GM18873 (cell line): ENCODE results near the gene SOX8.

Source experiments
- ATAC-seq: cut with Tn5 transposase; IDR thresholded peaks from one replicate; pipeline ENCODE4 v1.9.1; 2021; ENCODE audit warnings: mild to moderate bottlenecking, moderate library complexity, moderate number of reproducible peaks; ENCODE audit not compliant: unreplicated experiment, low FRiP score

The SOX8 gene

GRCh38 chr16:985646-986400, 4.3 kb downstream of the SOX8 start:
- ATAC-seq, result no peak

- no peak for ATAC-seq
Measured at GRCh38 chr16:986411-986810, 4.8 kb downstream of the SOX8 start.

DNA sequence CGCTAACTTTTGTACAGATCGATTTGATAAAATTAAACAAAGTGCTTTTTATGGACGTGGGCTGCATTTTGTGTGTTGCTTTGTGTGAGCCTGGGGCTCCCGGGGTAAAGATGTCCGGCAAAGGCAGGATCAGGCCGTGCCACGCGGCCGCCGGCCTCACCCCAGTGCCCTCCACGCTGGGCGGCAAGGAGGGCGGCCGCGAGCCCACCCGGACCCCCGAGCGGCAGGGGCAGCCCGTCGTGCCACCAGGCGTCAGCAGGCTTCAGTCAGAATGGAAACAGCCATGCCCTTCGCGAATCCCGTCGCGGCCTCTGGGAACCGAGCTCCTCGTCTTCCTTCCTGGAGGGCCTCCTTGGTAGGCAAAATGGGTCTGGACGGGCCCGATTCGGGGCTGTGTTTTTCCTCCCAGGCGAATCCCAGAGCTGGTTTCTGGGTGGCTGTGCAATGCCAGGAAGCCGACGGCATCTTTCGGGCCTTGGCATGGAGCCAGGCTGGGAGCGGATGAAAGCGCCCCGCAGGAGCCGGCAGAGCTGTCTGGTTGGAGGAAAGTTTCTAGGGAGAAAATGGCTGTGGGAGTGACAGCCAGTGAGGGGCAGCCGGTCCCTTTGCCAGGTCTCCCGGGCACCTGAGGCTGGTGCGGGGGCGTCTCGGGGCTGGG, 5.5 kb downstream of the SOX8 start:
- no peak for ATAC-seq

DNA sequence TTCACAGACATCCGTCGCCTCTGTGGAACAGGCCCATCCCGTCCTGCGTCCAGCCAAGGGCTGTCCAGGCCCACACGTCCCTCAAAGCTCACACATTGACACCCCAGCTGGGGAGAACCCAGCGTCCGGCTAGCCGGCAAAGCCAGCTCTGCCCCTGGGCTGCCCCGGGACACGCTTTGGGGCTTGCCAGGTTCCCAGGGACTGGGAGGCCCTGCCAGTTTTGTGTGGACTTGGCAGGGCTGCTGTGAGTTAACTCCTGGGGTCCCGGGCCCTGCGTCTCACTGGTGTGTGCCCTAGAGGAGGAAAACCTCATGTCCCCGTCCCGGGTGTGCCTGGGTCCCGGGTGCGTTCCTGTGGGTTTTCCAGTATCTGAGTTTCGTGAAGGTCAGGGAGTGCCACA, 6.3 kb downstream of the SOX8 start:
- ATAC-seq, result no peak

- ATAC-seq, result no peak
Measured at GRCh38 chr16:988471-989353, 7.1 kb downstream of the SOX8 start.

- ATAC-seq, result no peak
Measured at GRCh38 chr16:989354-989814, 7.8 kb downstream of the SOX8 start.

DNA sequence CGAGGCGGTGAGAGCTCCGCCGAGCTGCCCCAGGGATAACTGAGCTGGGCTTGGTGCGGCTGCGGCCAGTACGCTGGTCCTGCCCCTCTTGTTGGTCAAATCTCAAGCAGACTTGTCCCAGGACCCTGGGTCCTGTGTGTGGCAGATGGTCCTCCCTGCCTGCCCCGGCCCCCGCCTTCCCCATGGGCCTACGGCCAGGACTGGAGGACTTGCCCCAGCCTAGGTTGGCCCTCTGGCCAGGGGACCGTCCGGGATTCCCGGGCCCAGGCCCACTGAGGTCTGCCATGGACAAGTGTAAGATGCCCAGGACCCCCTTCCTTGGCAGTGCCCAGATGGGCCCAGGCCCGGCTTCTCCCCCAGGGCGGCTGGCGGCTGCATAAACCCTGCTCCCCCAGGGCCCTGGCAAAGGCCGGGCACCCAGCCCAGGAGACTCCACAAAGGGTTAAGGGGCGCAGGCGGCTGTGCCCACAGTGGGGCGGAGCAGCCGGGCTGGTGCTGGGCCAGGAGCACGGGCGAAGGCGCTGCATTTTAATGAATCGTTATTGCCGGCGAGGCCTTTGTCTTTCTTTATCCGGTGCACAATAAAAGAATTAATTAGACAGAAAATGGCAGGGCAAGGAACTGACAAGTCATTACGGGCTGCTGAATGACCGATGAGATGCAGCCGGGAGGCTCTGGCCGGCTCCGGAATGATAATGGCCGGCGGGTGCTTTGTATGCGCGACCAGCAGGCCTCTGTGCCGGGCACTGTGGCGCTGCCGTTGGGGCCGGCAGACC, 9.1 kb downstream of the SOX8 start:
- no peak for ATAC-seq

GRCh38 chr16:991345-991744, 9.8 kb downstream of the SOX8 start:
- no peak for ATAC-seq

GRCh38 chr16:991773-992172, 10.2 kb downstream of the SOX8 start:
- no peak for ATAC-seq

GRCh38 chr16:993731-994130, 12.2 kb downstream of the SOX8 start:
- no peak for ATAC-seq

- ATAC-seq, result no peak
Measured at GRCh38 chr16:995087-995486, 13.5 kb downstream of the SOX8 start.

GRCh38 chr16:995783-996182, 14.2 kb downstream of the SOX8 start:
- ATAC-seq, result no peak

- ATAC-seq, result no peak
Measured at GRCh38 chr16:996681-997080, 15.1 kb downstream of the SOX8 start.

- no peak for ATAC-seq
Measured at GRCh38 chr16:997440-998051, 16.0 kb downstream of the SOX8 start.

GRCh38 chr16:998211-998610, 16.6 kb downstream of the SOX8 start:
- no peak for ATAC-seq

DNA sequence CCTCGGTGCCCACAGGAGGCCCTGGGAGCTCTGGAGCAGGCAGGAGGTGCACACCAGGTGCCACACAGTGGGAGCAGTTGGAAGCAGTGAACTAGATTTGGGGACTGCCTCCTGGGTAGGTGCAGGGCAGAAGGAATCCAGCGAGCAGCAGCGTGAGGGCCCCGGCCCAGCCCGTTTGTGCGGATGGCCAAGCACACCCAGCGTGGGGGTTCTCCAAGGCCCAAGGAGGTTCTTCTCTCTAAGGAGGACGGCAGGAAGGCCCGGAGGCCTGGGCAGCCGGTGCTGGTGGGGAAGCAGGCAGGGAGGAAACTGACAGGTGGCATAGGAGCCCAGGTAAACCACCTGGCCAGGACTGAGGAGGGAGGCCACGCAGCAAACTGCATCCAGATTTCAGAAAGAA, 17.0 kb downstream of the SOX8 start:
- no peak for ATAC-seq

DNA sequence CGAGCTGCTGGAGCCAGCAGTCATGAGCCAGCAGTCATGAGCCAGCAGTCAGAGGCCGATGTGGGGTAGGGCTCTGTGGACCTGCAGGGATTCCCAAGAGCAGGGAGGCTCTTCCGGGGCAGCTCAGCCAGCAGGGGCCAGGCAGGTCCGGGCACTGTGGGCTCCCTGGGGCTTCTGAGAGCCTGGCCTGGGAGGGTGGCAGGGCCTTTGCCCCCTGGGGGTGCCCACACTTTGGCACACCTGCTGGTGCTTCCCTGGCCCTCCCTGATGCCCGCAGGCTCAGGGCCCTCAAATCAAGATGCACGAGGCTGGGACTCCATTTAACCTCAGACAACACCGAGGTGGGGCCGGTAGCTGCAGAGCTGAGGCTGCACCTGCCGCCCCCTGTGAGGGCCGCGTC, 18.1 kb downstream of the SOX8 start:
- no peak for ATAC-seq

- ATAC-seq, result no peak
Measured at GRCh38 chr16:1000608-1001007, 19.0 kb downstream of the SOX8 start.

GRCh38 chr16:1001096-1001495, 19.5 kb downstream of the SOX8 start:
- ATAC-seq, result no peak
